ENCODE results near the gene ZNF202.

- no peak for TF ChIP-seq POLR2AphosphoS5 (IDR thresholded peaks at IDR 0.05)
- TF ChIP-seq, protein P1, sequence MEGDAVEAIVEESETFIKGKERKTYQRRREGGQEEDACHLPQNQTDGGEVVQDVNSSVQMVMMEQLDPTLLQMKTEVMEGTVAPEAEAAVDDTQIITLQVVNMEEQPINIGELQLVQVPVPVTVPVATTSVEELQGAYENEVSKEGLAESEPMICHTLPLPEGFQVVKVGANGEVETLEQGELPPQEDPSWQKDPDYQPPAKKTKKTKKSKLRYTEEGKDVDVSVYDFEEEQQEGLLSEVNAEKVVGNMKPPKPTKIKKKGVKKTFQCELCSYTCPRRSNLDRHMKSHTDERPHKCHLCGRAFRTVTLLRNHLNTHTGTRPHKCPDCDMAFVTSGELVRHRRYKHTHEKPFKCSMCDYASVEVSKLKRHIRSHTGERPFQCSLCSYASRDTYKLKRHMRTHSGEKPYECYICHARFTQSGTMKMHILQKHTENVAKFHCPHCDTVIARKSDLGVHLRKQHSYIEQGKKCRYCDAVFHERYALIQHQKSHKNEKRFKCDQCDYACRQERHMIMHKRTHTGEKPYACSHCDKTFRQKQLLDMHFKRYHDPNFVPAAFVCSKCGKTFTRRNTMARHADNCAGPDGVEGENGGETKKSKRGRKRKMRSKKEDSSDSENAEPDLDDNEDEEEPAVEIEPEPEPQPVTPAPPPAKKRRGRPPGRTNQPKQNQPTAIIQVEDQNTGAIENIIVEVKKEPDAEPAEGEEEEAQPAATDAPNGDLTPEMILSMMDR (IDR thresholded peaks at IDR 0.05), result no peak
These were observed 46.2 kb downstream of the ZNF202 start for GRCh38 chr11:123695231-123695630.

Data from gastroesophageal sphincter (tissue), 3 donors.